HG03342 (cell line): ENCODE data around the gene HOXB7.

ENCODE experiments used
- ATAC-seq: cut with Tn5 transposase; IDR thresholded peaks from one replicate; pipeline ENCODE4 v1.9.1; 2021; ENCODE audit warnings: mild to moderate bottlenecking, moderate library complexity; ENCODE audit not compliant: unreplicated experiment

Gene HOXB7

DNA sequence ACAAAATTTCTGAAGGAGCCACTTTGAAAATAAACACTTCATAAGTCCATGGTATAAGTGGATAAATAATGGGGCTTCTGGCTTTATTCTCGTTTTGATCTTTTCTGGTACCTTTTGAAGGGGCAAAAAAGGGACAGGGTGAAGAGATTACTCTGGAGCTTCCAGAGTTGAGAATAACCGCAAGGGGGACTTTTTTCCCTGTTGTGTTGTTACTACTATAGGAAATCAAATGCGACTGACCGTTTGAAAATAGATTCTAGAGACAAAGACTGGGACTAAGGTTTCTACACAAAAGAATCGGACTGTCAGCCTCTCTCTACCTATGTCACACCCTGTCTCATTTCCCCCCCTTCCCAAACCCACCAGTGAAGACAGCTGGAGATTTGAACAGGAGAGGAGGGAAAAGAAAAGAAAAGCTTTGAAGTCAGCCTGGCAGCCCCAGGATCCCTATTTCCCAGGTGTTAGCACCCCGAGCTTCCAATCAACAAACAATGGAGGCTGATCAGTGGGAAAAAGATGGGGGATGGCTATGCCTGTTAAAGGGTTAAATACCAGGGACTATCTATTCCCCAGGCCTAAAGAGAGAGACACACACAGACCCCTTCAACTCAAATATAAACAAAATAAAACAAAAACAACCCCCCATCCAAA lies 41.0 kb downstream of the HOXB7 start:
- no peak for ATAC-seq

DNA sequence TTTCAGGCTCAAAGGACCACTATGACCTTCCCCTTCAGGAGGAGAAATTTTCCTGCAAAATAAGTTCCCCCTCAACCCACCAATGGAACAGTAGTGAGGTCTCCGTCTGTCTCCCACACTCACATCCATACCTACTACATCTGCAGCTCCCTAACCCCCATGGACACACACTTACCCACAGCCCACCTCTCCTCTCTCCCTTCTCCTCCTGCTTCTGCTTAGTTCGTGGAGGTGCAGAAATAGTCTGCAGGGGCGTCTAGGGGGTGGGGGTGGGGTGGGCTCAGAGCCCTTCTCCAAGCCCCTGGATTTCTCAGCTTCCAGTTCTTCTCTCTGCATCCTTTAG lies 41.6 kb downstream of the HOXB7 start:
- no peak for ATAC-seq

GRCh38 chr17:48568499-48569239 lies 42.1 kb downstream of the HOXB7 start:
- ATAC-seq = no peak

DNA sequence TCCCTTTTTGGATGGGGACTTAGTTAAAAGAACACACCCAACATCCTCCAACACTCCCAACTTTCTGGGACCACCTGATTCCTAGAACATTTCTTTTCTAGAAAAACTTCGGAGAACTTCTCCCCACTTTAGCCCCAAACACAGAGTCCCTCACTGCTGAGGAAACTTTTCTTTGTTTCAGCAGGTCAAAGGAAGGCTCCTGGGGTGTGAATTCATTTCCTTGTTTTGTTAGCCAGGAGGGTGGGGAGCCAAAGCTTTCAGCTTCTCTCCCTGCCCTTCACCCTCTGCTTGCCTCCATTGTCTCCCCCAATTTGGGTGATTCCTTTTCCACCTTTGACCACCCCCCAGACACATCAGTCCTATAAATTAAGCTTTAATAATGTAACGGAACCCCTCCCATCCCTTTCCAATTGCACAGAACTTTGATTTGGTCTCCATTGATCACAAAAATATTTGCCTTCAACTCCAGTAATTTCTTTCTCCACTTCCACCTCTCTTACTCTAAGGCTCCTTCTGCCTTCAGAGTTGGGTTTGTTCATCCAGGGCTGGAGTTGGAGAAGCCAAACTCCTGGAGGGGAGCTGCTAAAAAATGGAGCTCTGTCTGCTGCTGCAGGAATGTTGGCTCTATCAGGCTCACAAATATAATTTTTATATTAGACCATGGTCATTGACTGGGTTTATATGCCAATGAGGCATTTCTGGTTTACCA lies 43.0 kb downstream of the HOXB7 start:
- ATAC-seq = no peak

DNA sequence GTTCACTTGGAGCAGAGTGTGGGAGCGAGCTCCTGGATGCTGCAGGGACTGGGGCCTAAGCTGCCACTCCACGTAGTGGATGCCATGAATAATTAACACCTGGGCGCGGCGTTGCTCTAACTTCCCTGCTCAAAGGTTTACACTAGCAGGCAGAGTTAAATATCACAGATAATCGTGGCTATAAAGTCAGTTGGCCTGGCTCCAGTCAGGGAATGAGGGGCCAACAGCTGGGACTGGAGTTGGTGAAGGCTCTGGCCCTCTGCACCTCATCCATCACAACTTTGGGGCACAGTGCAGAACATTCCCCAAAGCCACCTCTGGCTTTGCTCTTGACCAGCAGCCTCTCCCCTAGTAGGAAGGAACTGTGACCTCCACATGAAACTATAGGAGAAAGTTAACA lies 43.6 kb downstream of the HOXB7 start:
- no peak for ATAC-seq

DNA sequence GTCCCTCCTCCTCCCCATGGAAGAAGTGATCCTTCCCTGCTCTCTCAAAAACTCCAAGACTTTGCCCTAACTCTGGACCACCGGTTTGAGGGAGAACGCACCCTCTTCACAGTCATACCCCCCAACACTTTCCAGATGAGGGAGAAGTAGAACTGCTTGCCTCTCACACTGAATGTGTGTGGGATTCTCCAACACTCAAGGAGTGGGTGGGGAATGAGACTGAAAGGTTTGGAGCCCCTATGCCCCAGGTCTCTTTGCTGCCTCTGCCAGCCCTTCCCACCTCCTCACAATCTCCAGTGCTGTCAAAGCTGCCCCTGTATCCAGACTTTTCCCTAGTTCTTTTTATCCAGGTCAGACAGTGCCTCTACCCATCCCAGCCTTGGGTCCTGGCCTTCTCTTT lies 44.1 kb downstream of the HOXB7 start:
- no peak for ATAC-seq

DNA sequence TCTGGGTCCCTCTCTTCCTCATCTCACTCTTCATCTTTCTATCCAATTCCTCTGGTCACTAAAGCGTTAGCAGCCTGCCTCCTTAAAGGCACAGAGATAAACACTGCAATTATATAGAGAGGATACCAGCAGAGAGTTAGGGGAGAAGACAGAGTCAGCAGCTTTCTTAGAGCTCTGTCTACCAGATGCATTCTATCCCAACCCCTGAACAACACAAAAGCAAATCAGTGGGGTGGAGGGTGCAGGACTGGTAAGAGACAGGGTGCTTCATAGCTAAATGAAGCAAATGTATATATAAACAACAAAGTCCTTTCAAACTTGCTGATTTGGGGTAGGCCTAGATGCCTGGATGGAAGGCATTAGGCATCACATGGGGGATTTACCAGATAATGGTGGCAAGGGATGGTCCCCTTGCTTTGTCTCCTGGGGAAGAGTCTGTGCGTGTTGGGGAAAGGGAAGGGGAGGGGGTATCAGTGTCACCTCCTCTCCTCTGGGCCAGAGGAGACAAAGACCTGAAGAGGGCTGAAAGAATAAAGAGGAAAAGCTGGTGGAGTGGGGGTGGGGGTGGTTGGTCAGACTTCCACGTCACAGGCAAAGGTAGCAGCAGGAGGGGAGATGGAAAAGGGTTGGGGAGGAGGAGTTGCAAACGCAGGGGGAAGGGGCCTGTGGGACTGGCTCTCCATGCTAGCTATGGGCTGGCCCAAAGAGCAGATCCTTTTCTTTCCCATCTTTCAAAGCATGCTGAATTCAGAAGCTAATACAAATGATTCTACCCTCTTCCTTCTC lies 44.7 kb downstream of the HOXB7 start:
- ATAC-seq = no peak

DNA sequence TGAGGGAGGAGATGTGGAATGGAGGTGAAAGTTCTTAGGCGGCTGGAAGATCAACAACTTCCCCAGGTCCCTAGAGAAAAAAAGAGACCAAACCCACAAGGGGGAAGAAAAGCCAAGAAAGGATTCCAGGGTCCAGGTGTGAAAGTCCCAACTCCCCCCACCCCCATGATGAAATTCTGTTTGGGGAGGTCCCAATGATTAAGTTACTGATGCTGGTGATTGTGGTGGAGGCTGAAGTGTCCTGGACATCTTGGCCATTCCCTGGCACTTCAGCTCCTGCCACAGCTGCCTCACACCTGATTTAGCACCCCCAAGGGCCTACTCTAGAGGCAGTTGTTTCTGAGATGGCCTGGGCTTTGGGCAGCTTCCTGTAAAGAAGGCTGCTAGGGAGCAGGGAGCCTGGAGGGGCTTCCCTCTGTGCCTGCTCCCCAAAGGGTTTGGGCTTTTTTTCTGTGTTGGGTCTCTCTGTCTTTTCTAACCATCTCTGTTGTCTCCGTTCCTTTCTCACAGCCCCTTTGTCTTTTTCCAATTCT lies 45.7 kb downstream of the HOXB7 start:
- no peak for ATAC-seq

DNA sequence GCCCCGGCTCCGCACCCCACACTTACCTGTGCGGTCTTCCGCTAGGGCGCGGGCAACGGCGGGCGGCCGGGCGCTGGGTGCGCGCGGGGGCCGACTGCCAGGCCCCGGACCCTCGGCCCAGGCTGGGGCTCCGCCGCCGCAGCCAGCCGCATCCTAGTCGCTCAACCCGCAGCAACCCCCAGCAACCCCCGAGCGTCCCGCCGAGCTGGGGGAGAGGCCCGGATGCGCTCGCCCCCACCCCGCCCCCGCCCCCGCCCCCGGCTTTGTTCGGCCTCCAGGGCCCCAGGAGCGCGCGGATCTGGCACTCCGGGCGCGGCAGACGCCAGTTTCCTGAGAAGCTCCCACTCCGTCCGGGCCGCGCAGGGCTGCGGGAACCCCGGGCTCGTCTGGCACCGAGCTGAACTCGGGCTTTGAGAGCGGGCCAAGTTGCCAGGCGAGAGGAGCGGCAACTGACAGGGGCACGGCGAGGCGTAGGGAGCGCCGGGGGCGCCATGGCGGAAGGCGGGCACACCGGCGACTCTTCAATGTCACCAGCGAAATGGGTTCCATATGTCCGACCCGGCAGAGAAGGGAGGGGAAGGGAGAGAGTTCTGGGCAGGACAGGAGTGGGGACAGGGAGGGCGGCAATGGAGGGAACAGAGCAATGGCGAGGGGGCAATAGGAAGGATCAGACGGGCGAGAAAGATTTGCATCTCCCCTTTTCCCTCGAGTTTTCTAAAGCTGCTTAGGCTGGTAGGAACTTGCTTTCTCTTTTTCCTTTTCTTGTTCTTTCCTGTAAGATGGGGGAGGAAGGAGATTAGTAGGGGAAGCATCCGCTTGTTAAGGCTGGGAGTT lies 46.4 kb downstream of the HOXB7 start:
- no peak for ATAC-seq

DNA sequence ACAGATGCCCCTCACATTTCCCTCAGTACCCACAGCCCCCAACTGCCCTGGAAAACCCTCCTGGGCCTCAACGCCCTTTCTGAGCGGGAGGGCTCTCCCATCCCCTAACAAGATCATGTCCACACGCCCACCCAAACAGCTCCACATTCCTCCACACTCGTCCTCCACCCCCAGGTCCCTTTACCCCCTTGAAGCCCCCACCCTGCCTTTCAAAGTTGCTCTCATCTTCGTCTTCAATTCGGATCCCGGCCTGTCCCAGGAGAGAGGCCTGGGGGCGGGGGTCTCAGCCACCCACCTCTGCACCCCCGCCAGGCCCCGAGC lies 47.0 kb downstream of the HOXB7 start:
- no peak for ATAC-seq

- no peak for ATAC-seq
Observed at GRCh38 chr17:48563385-48563838, 47.4 kb downstream of the HOXB7 start.

GRCh38 chr17:48562934-48563333 lies 47.9 kb downstream of the HOXB7 start:
- no peak for ATAC-seq

GRCh38 chr17:48561884-48562810 lies 48.7 kb downstream of the HOXB7 start:
- ATAC-seq = peak; percentile 55

- no peak for ATAC-seq
Observed at GRCh38 chr17:48559840-48560817, 50.7 kb downstream of the HOXB7 start.

GRCh38 chr17:48559122-48559839 lies 51.5 kb downstream of the HOXB7 start:
- no peak for ATAC-seq

- no peak for ATAC-seq
Observed at GRCh38 chr17:48558831-48559121, 52.0 kb downstream of the HOXB7 start.

DNA sequence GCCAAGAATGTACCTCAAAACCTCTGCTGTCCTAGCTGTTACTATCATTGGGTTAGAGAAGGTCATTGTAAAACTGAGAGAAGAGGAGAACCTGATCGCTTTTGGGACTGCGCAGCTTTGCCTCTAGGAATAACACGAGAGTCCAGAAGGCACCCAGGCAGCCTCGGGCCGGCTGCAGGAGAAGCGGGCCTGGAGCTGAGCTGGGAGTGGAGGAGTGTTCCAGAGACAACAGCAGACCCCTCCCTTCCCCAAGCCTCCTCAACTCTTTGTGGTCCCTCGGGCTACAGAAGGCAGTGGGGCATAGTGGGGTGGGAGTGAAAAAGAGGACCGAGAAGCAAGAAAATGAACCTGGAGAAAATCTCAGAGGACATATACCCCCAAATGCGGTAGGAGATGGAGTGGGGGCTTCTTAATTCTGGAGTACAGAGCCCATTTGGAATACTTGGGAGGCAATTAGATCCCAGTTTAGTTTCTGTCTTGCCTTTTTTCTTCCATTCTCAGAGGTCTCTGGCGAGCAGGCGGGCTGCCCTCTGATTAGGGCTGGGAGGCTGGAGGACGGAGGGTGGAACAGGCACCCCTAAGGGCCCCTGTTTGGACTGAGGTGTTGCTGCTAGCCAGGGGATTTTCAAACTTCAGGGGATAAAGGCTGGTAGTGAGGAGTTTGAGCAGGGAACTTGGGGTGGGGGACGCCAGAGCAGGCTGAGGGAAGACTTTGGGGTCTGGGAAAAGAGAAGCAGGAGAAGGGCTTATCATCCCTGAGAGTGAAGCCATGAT lies 52.6 kb downstream of the HOXB7 start:
- ATAC-seq = no peak
